HUES6 (cell line): Measurements from ENCODE around the gene ASB10.

Source experiments
- H3K27ac ChIP-seq: 2 replicates; pipeline ENCODE4 v1.7.0; 2013; ENCODE audit warnings: low read depth, mild to moderate bottlenecking, low read length, inconsistent platforms
- H3K27me3 ChIP-seq: 2 replicates; pipeline ENCODE4 v1.6.1; 2013; ENCODE audit warnings: low read length; ENCODE audit not compliant: control insufficient read depth, insufficient read depth
- H3K36me3 ChIP-seq: 2 replicates; pipeline ENCODE4 v1.6.1; 2013; ENCODE audit warnings: low read length; ENCODE audit not compliant: control insufficient read depth, insufficient read depth
- H3K4me1 ChIP-seq: 2 replicates; pipeline ENCODE4 v1.6.1; 2013; ENCODE audit warnings: low read length; ENCODE audit not compliant: control insufficient read depth, insufficient read depth
- H3K4me3 ChIP-seq: 2 replicates; pipeline ENCODE4 v1.5.1; 2013; ENCODE audit warnings: low read depth, low read length
- H3K9ac ChIP-seq: one replicate; pipeline ENCODE4 v1.6.1; 2013; ENCODE audit warnings: mild to moderate bottlenecking, low read length
- H3K9me3 ChIP-seq: 2 replicates; pipeline ENCODE4 v1.6.1; 2013; ENCODE audit warnings: low read depth, low read length; ENCODE audit not compliant: control insufficient read depth, insufficient read depth

ASB10 gene

GRCh38 chr7:151226875-151227782, 40.1 kb upstream of the ASB10 start, which contains the start of gene ABCF2:
TSS of gene ABCF2 (minus strand) at chr7:151227205. CDS start at chr7:151226458, 747 bp downstream.
- H3K27me3 ChIP-seq, result no peaks in the 10 kb centered on the region
- H3K4me3 ChIP-seq, result peak within 1 kb of the TSS; percentile 97
- H3K36me3 ChIP-seq, result peaks cover 31% of the 10 kb centered on the region
- H3K27ac ChIP-seq, result peak within 1 kb of the TSS; percentile 78
- no peaks in the 10 kb centered on the region for H3K9me3 ChIP-seq
- peak within 1 kb of the TSS; percentile 84 for H3K9ac ChIP-seq
- peaks cover 18% of the 10 kb centered on the region; the same call in 1 of the 2 replicates for H3K4me1 ChIP-seq

- Histone ChIP-seq H3K4me3 (peak overlapping the region; percentile 97), H3K27me3 (no peaks in the 10 kb centered on the region), H3K4me1 (peaks cover 13% of the 10 kb centered on the region; the same call in 1 of the 2 replicates), H3K9me3 (no peaks in the 10 kb centered on the region), H3K36me3 (peaks cover 36% of the 10 kb centered on the region), H3K27ac (no peak overlapping the region; the same call in 1 of the 2 replicates), H3K9ac (peak overlapping the region; percentile 78)
These were observed 39.5 kb upstream of the ASB10 start for GRCh38 chr7:151226560-151226874.

- no peaks in the 10 kb centered on the region for H3K9me3 ChIP-seq
- H3K27ac ChIP-seq, result no peak overlapping the region
- H3K9ac ChIP-seq, result peak overlapping the region; percentile 78
- H3K4me1 ChIP-seq, result peaks cover 13% of the 10 kb centered on the region; the same call in 1 of the 2 replicates
- H3K4me3 ChIP-seq, result peak overlapping the region; percentile 97
- H3K27me3 ChIP-seq, result no peaks in the 10 kb centered on the region
- peaks cover 39% of the 10 kb centered on the region for H3K36me3 ChIP-seq
These were observed 39.0 kb upstream of the ASB10 start for GRCh38 chr7:151225948-151226510.

GRCh38 chr7:151223728-151224127, 36.7 kb upstream of the ASB10 start:
- H3K4me3 ChIP-seq, result no peak overlapping the region
- peaks cover 60% of the 10 kb centered on the region for H3K36me3 ChIP-seq
- no peak overlapping the region for H3K27ac ChIP-seq
- no peak overlapping the region for H3K9ac ChIP-seq
- H3K27me3 ChIP-seq, result no peaks in the 10 kb centered on the region
- H3K4me1 ChIP-seq, result peaks cover 13% of the 10 kb centered on the region; the same call in 1 of the 2 replicates
- H3K9me3 ChIP-seq, result no peaks in the 10 kb centered on the region

GRCh38 chr7:151218170-151218569, 31.1 kb upstream of the ASB10 start:
- no peaks in the 10 kb centered on the region for H3K27me3 ChIP-seq
- no peak overlapping the region for H3K4me3 ChIP-seq
- no peak overlapping the region for H3K9ac ChIP-seq
- no peaks in the 10 kb centered on the region for H3K4me1 ChIP-seq
- H3K9me3 ChIP-seq, result no peaks in the 10 kb centered on the region
- H3K36me3 ChIP-seq, result peaks cover 94% of the 10 kb centered on the region
- H3K27ac ChIP-seq, result no peak overlapping the region

- Histone ChIP-seq H3K9ac (no peak overlapping the region), H3K4me3 (no peak overlapping the region), H3K9me3 (no peaks in the 10 kb centered on the region), H3K4me1 (0 out of 2 replicates have a peak, but pooled peaks cover 4% of the 10 kb centered on the region), H3K27ac (no peak overlapping the region), H3K27me3 (no peaks in the 10 kb centered on the region), H3K36me3 (peaks cover 82% of the 10 kb centered on the region)
These were observed 28.3 kb upstream of the ASB10 start for GRCh38 chr7:151215396-151215795.

- Histone ChIP-seq H3K4me1 (0 out of 2 replicates have a peak, but pooled peaks cover 4% of the 10 kb centered on the region), H3K27ac (no peak overlapping the region), H3K27me3 (no peaks in the 10 kb centered on the region), H3K9me3 (no peaks in the 10 kb centered on the region), H3K4me3 (no peak overlapping the region), H3K36me3 (peaks cover 69% of the 10 kb centered on the region), H3K9ac (no peak overlapping the region)
These were observed 26.8 kb upstream of the ASB10 start for GRCh38 chr7:151213826-151214225.

- H3K27ac ChIP-seq, result no peak overlapping the region
- H3K9ac ChIP-seq, result no peak overlapping the region
- no peaks in the 10 kb centered on the region for H3K27me3 ChIP-seq
- H3K9me3 ChIP-seq, result no peaks in the 10 kb centered on the region
- H3K4me1 ChIP-seq, result 0 out of 2 replicates have a peak, but pooled peaks cover 4% of the 10 kb centered on the region
- peaks cover 57% of the 10 kb centered on the region for H3K36me3 ChIP-seq
- H3K4me3 ChIP-seq, result no peak overlapping the region
These were observed 25.6 kb upstream of the ASB10 start for GRCh38 chr7:151212626-151213025.

GRCh38 chr7:151211155-151211772, 24.2 kb upstream of the ASB10 start:
- Histone ChIP-seq H3K4me3 (no peak overlapping the region), H3K27ac (no peak overlapping the region), H3K9ac (no peak overlapping the region), H3K4me1 (0 out of 2 replicates have a peak, but pooled peaks cover 4% of the 10 kb centered on the region), H3K27me3 (no peaks in the 10 kb centered on the region; the same call in 1 of the 2 replicates), H3K36me3 (peaks cover 44% of the 10 kb centered on the region), H3K9me3 (no peaks in the 10 kb centered on the region)

GRCh38 chr7:151210087-151210854, 23.2 kb upstream of the ASB10 start, which contains the start of gene H2BK1:
TSS of gene H2BK1 (minus strand) at chr7:151210488. CDS start at chr7:151210318, 170 bp downstream.
- Histone ChIP-seq H3K9ac (no peak within 1 kb of the TSS), H3K36me3 (peaks cover 34% of the 10 kb centered on the region), H3K27me3 (peaks cover 8% of the 10 kb centered on the region; the same call in 1 of the 2 replicates), H3K4me3 (no peak within 1 kb of the TSS), H3K27ac (no peak within 1 kb of the TSS), H3K9me3 (no peaks in the 10 kb centered on the region), H3K4me1 (0 out of 2 replicates have a peak, but pooled peaks cover 4% of the 10 kb centered on the region)
